ENCODE measurements around the gene SETD1B. TPM values are rescaled to one million over a fixed set of nuclear protein-coding genes. Genes with fewer than 3 reads are reported as not detected.

Gene SETD1B
- total RNA-seq, 1 experiment from 2014 or later = 23.8 TPM

- Histone ChIP-seq H3K4me3 (ENCODE audit: low read depth, low read length, poor library complexity, severe bottlenecking) (peak overlapping the region; percentile 39), H3K4me1 (ENCODE audit: insufficient read depth, low read length, poor library complexity, severe bottlenecking) (peaks cover 36% of the 10 kb centered on the region), H3K27me3 (replicated peaks; ENCODE audit: insufficient read depth, low read depth, low read length, poor library complexity) (no peaks in the 10 kb centered on the region), H3K27ac (ENCODE audit: low read depth, low read length, poor library complexity, severe bottlenecking) (peak overlapping the region; percentile 48), H3K36me3 (ENCODE audit: insufficient read depth, low read length, poor library complexity, severe bottlenecking) (peaks cover 24% of the 10 kb centered on the region), H3K9me3 (ENCODE audit: low read depth, low read length, poor library complexity, severe bottlenecking) (no peaks in the 10 kb centered on the region)
- CTCF ChIA-PET = interaction anchor here (0.6 to 1.1 kb wide), 4 partner anchors 13 to 99 kb away, joined by 3 to 4 read pairs (median 3); no protein-coding TSS in a partner anchor
- DNase-seq (ENCODE audit: low spot score) = no peak
- intact Hi-C loops (cut with micrococcal nuclease; ENCODE audit: unreplicated experiment) = no loop called here
- no TSS peak for BruUV-seq (replicated peaks)
- TF ChIP-seq CTCF (conservative IDR thresholded peaks at IDR 0.05; ENCODE audit: low read depth, low read length) (no peak), EZH2 (IDR thresholded peaks at IDR 0.05; ENCODE audit: borderline replicate concordance, low read depth, low read length, poor library complexity, severe bottlenecking) (no peak)
- POLR2A ChIA-PET (ENCODE audit: low non-redundant PET) = no interaction called here
These were observed 5.6 kb upstream of the SETD1B start for GRCh38 chr12:121797937-121798786.

GRCh38 chr12:121798787-121799155 lies 5.0 kb upstream of the SETD1B start:
- TF ChIP-seq EZH2 (IDR thresholded peaks at IDR 0.05; ENCODE audit: borderline replicate concordance, low read depth, low read length, poor library complexity, severe bottlenecking) (no peak), CTCF (conservative IDR thresholded peaks at IDR 0.05; ENCODE audit: low read depth, low read length) (no peak)
- Histone ChIP-seq H3K27ac (ENCODE audit: low read depth, low read length, poor library complexity, severe bottlenecking) (peak overlapping the region; percentile 58), H3K9me3 (ENCODE audit: low read depth, low read length, poor library complexity, severe bottlenecking) (no peaks in the 10 kb centered on the region), H3K27me3 (replicated peaks; ENCODE audit: insufficient read depth, low read depth, low read length, poor library complexity) (no peaks in the 10 kb centered on the region), H3K4me1 (ENCODE audit: insufficient read depth, low read length, poor library complexity, severe bottlenecking) (peaks cover 33% of the 10 kb centered on the region), H3K4me3 (ENCODE audit: low read depth, low read length, poor library complexity, severe bottlenecking) (peak overlapping the region; percentile 39), H3K36me3 (ENCODE audit: insufficient read depth, low read length, poor library complexity, severe bottlenecking) (peaks cover 24% of the 10 kb centered on the region)
- ChIA-PET POLR2A (ENCODE audit: low non-redundant PET) (no interaction called here), CTCF (interaction anchor here (0.6 to 1.1 kb wide), 4 partner anchors 13 to 100 kb away, joined by 3 to 5 read pairs (median 4); no protein-coding TSS in a partner anchor)
- BruUV-seq (replicated peaks) = no TSS peak
- DNase-seq (ENCODE audit: low spot score) = no peak
- intact Hi-C loops (cut with micrococcal nuclease; ENCODE audit: unreplicated experiment) = no loop called here

- intact Hi-C loops (cut with micrococcal nuclease; ENCODE audit: unreplicated experiment) = no loop called here
- Histone ChIP-seq H3K9me3 (ENCODE audit: low read depth, low read length, poor library complexity, severe bottlenecking) (no peaks in the 10 kb centered on the region), H3K36me3 (ENCODE audit: insufficient read depth, low read length, poor library complexity, severe bottlenecking) (peaks cover 24% of the 10 kb centered on the region), H3K27me3 (replicated peaks; ENCODE audit: insufficient read depth, low read depth, low read length, poor library complexity) (no peaks in the 10 kb centered on the region), H3K4me1 (ENCODE audit: insufficient read depth, low read length, poor library complexity, severe bottlenecking) (peaks cover 29% of the 10 kb centered on the region), H3K27ac (ENCODE audit: low read depth, low read length, poor library complexity, severe bottlenecking) (peak overlapping the region; percentile 100), H3K4me3 (ENCODE audit: low read depth, low read length, poor library complexity, severe bottlenecking) (peak overlapping the region; percentile 81)
- ChIA-PET POLR2A (ENCODE audit: low non-redundant PET) (no interaction called here), CTCF (interaction anchor here (0.6 to 1.1 kb wide), 2 partner anchors 13 to 100 kb away, joined by 3 to 5 read pairs; no protein-coding TSS in a partner anchor)
- peak; percentile 86 for DNase-seq (ENCODE audit: low spot score)
- BruUV-seq (replicated peaks) = no TSS peak
- TF ChIP-seq CTCF (conservative IDR thresholded peaks at IDR 0.05; ENCODE audit: low read depth, low read length) (no peak), EZH2 (IDR thresholded peaks at IDR 0.05; ENCODE audit: borderline replicate concordance, low read depth, low read length, poor library complexity, severe bottlenecking) (no peak)
These were observed 4.5 kb upstream of the SETD1B start for GRCh38 chr12:121799156-121799841.

All from A673 (cell line).